Astrocyte (in vitro differentiated cells and primary cell): ENCODE data around the gene CPB2. TPM values are rescaled to one million over a fixed set of nuclear protein-coding genes. Genes with fewer than 3 reads are reported as not detected.
A peak's percentile ranks its signal among the peaks of the same experiment; 100 is the strongest.

Source experiments
- DNase-seq: peaks from one replicate; pipeline ENCODE4 v3.0.0-alpha.2; 2010; ENCODE audit warnings: low read depth
- FAIRE-seq: peaks from 2 replicates; lab custom pipeline; 2011; peaks lifted over from hg19 to GRCh38; lab: Jason Lieb, UNC
- H2AFZ ChIP-seq: 2 replicates; pipeline ENCODE4 v1.6.0; 2012; ENCODE audit warnings: low read depth, low read length, inconsistent platforms
- H3K27ac ChIP-seq: 2 replicates; pipeline ENCODE4 v1.5.1; 2011; ENCODE audit warnings: low read depth, low read length, inconsistent platforms
- H3K27me3 ChIP-seq: 2 replicates; pipeline ENCODE4 v1.6.0; 2011; ENCODE audit warnings: low read length, inconsistent platforms; ENCODE audit not compliant: insufficient read depth
- H3K36me3 ChIP-seq: 2 replicates; pipeline ENCODE4 v1.5.1; 2011; ENCODE audit warnings: low read length, inconsistent platforms; ENCODE audit not compliant: insufficient read depth
- H3K4me1 ChIP-seq: 2 replicates; pipeline ENCODE4 v1.5.1; 2011; ENCODE audit warnings: low read length, inconsistent platforms; ENCODE audit not compliant: insufficient read depth
- H3K4me2 ChIP-seq: 2 replicates; pipeline ENCODE4 v1.6.0; 2012; ENCODE audit warnings: low read length, inconsistent platforms
- H3K4me3 ChIP-seq: 2 replicates; pipeline ENCODE4 v1.5.1; 2011; ENCODE audit warnings: low read depth, mild to moderate bottlenecking, low read length, inconsistent platforms; ENCODE audit not compliant: insufficient read depth
- H3K79me2 ChIP-seq: 2 replicates; pipeline ENCODE4 v1.6.0; 2012; ENCODE audit warnings: mild to moderate bottlenecking, low read length, inconsistent platforms; ENCODE audit not compliant: insufficient read depth
- H3K9ac ChIP-seq: 2 replicates; pipeline ENCODE4 v1.6.0; 2012; ENCODE audit warnings: mild to moderate bottlenecking, low read length, inconsistent platforms
- H3K9me3 ChIP-seq: 2 replicates; pipeline ENCODE4 v1.5.1; 2012; ENCODE audit warnings: low read depth, mild to moderate bottlenecking, low read length, inconsistent platforms; ENCODE audit not compliant: insufficient read depth
- H4K20me1 ChIP-seq: 2 replicates; pipeline ENCODE4 v1.6.0; 2012; ENCODE audit warnings: low read length, inconsistent platforms; ENCODE audit not compliant: insufficient read depth
- H3K27ac Mint-ChIP-seq: one replicate; pipeline ENCODE4 v1.8.0; 2021; ENCODE audit warnings: mild to moderate bottlenecking, mixed read lengths; ENCODE audit not compliant: unreplicated experiment
- H3K27me3 Mint-ChIP-seq: one replicate; pipeline ENCODE4 v1.8.0; 2021; ENCODE audit warnings: low read depth, mixed read lengths; ENCODE audit not compliant: unreplicated experiment
- H3K36me3 Mint-ChIP-seq: one replicate; pipeline ENCODE4 v1.8.0; 2021; ENCODE audit warnings: low read depth, mixed read lengths; ENCODE audit not compliant: unreplicated experiment
- H3K4me1 Mint-ChIP-seq: one replicate; pipeline ENCODE4 v1.8.0; 2021; ENCODE audit warnings: low read depth, mixed read lengths; ENCODE audit not compliant: unreplicated experiment
- H3K4me3 Mint-ChIP-seq: one replicate; pipeline ENCODE4 v1.8.0; 2021; ENCODE audit warnings: mild to moderate bottlenecking, moderate library complexity, mixed read lengths; ENCODE audit not compliant: unreplicated experiment
- H3K9me3 Mint-ChIP-seq: one replicate; pipeline ENCODE4 v1.8.0; 2021; ENCODE audit warnings: mild to moderate bottlenecking, mixed read lengths; ENCODE audit not compliant: unreplicated experiment
- EZH2 ChIP-seq: IDR thresholded peaks from 2 replicates; pipeline ENCODE4 v1.6.1; 2012; ENCODE audit warnings: mild to moderate bottlenecking, low read length, inconsistent platforms; ENCODE audit not compliant: insufficient read depth
- total RNA-seq: library from RNA; stranded (reverse); gene quantifications from 2 replicates; pipeline ENCODE4 v1.2.1, GENCODE V29; 2021
- TF ChIP-seq, protein P1 (sequence below): IDR thresholded peaks from 2 replicates; pipeline ENCODE4 v1.5.1; 2011; ENCODE audit warnings: low read depth, mild to moderate bottlenecking, inconsistent platforms, low read length, moderate library complexity; ENCODE audit not compliant: insufficient read depth

Gene CPB2
- total RNA-seq, 1 donor from 2014 or later: not detected

DNA sequence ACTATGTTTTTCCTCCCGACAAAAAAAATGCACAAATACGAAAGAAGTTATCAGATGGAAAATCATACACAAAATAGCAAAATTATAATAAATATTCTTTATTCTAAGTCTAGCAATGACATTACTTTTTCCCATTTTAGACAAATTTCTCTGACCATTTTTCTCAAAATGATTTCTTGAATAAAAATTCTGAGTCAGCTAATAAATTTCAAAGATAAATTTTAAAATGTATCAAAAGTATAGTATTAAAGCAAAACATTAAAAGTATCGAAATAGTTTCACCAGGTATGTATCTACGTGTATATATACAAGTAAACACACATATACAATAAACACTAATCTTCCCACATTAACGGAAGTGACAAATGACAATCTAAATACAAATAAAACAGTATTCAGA, 61.2 kb downstream of the CPB2 start:
- Mint-ChIP-seq H3K4me3 (no peak overlapping the region), H3K36me3 (no peaks in the 10 kb centered on the region), H3K27ac (no peak overlapping the region), H3K4me1 (peaks cover 1% of the 10 kb centered on the region), H3K9me3 (no peaks in the 10 kb centered on the region), H3K27me3 (no peaks in the 10 kb centered on the region)
- Histone ChIP-seq H3K4me3 (no peak overlapping the region), H4K20me1 (peaks cover 8% of the 10 kb centered on the region), H2AFZ (no peak overlapping the region), H3K9ac (no peak overlapping the region), H3K27ac (no peak overlapping the region), H3K27me3 (no peaks in the 10 kb centered on the region), H3K79me2 (peaks cover 65% of the 10 kb centered on the region), H3K9me3 (no peaks in the 10 kb centered on the region), H3K36me3 (peaks cover under 1% of the 10 kb centered on the region), H3K4me1 (no peaks in the 10 kb centered on the region), H3K4me2 (no peak overlapping the region)
- DNase-seq (no peak), FAIRE-seq (no peak)
- TF ChIP-seq, protein P1, sequence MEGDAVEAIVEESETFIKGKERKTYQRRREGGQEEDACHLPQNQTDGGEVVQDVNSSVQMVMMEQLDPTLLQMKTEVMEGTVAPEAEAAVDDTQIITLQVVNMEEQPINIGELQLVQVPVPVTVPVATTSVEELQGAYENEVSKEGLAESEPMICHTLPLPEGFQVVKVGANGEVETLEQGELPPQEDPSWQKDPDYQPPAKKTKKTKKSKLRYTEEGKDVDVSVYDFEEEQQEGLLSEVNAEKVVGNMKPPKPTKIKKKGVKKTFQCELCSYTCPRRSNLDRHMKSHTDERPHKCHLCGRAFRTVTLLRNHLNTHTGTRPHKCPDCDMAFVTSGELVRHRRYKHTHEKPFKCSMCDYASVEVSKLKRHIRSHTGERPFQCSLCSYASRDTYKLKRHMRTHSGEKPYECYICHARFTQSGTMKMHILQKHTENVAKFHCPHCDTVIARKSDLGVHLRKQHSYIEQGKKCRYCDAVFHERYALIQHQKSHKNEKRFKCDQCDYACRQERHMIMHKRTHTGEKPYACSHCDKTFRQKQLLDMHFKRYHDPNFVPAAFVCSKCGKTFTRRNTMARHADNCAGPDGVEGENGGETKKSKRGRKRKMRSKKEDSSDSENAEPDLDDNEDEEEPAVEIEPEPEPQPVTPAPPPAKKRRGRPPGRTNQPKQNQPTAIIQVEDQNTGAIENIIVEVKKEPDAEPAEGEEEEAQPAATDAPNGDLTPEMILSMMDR: no peak
- TF ChIP-seq EZH2: no peak

DNA sequence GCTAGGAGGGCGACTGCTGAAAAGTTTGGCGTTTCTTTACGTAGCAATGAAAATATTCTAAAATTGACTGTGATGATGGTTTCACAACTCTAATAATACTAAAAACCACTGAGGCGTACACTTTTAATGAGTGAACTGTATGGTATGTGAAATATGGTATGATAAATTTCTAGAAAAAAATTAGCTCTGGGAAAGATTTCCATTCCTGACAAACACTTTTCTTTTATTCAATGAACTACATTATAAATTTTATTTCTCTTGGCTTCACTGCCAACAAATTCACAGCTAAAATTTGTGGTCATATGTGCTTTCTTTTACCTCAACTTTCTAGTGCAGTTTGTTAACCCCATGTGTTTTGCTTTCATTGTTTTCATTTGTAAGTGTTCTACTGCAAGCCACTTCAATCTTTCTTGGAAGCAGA, 63.4 kb downstream of the CPB2 start:
- H3K36me3 Mint-ChIP-seq: no peaks in the 10 kb centered on the region
- Histone ChIP-seq H3K4me2 (no peak overlapping the region), H3K27ac (peak overlapping the region; percentile 1), H3K27me3 (no peaks in the 10 kb centered on the region), H3K4me1 (no peaks in the 10 kb centered on the region), H3K36me3 (peaks cover 8% of the 10 kb centered on the region), H3K4me3 (no peak overlapping the region), H3K79me2 (peaks cover 58% of the 10 kb centered on the region), H3K9me3 (no peaks in the 10 kb centered on the region), H3K9ac (no peak overlapping the region), H2AFZ (no peak overlapping the region), H4K20me1 (peaks cover 3% of the 10 kb centered on the region)
- TF ChIP-seq, protein P1: no peak
- no peak for TF ChIP-seq EZH2
- H3K4me1 Mint-ChIP-seq: no peaks in the 10 kb centered on the region
- H3K27ac Mint-ChIP-seq: no peak overlapping the region
- DNase-seq: peak; percentile 53
- no peaks in the 10 kb centered on the region for H3K27me3 Mint-ChIP-seq
- no peak for FAIRE-seq
- no peak overlapping the region for H3K4me3 Mint-ChIP-seq
- H3K9me3 Mint-ChIP-seq: no peaks in the 10 kb centered on the region

DNA sequence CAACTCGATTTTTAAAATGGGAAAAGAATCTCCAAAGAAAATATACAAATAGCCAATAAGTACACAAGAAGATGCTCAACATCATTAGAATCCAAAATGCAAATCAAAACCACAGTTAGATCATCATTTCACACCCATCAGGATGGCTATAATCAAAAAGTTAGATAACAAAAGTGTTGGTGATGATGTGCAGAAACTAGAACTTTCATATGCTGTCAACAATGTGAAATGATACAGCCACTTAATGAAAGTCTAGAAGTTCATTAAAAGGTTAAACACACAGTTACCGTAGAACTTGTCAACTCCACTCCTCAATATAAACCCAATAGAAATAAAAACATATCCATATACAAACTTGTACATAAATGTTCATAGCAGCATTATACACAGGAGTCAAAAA, 64.1 kb downstream of the CPB2 start:
- DNase-seq (no peak), FAIRE-seq (no peak)
- H4K20me1 ChIP-seq: peaks cover 9% of the 10 kb centered on the region
- TF ChIP-seq, protein P1: no peak
- TF ChIP-seq EZH2: no peak
- no peak overlapping the region for H3K4me2 ChIP-seq
- Mint-ChIP-seq H3K4me3 (no peak overlapping the region), H3K27ac (no peak overlapping the region), H3K9me3 (no peaks in the 10 kb centered on the region), H3K36me3 (no peaks in the 10 kb centered on the region), H3K4me1 (no peaks in the 10 kb centered on the region), H3K27me3 (no peaks in the 10 kb centered on the region)
- peaks cover 8% of the 10 kb centered on the region for H3K36me3 ChIP-seq
- H2AFZ ChIP-seq: no peak overlapping the region
- H3K4me1 ChIP-seq: no peaks in the 10 kb centered on the region
- H3K9me3 ChIP-seq: no peaks in the 10 kb centered on the region
- H3K9ac ChIP-seq: no peak overlapping the region
- peaks cover 58% of the 10 kb centered on the region for H3K79me2 ChIP-seq
- H3K27ac ChIP-seq: no peak overlapping the region
- no peak overlapping the region for H3K4me3 ChIP-seq
- H3K27me3 ChIP-seq: no peaks in the 10 kb centered on the region
